HFF-Myc (cell line): ENCODE measurements around the gene LYZL1.

Experiments
- DNase-seq: peaks from one replicate; pipeline ENCODE4 v3.0.0-alpha.2; 2011; ENCODE audit warnings: low read depth; ENCODE audit errors: extremely low read depth
- H3K4me3 ChIP-seq: replicated peaks from 2 replicates; pipeline ENCODE4 v1.5.1; 2011; ENCODE audit warnings: low read depth, mild to moderate bottlenecking, control low read depth, low read length
- CTCF ChIP-seq: IDR thresholded peaks from 2 replicates; pipeline ENCODE4 v1.5.1; 2012; ENCODE audit warnings: mild to moderate bottlenecking, low read depth, low read length, control low read depth; ENCODE audit errors: missing control alignments

The LYZL1 gene

GRCh38 chr10:29245476-29245875, 43.4 kb upstream of the LYZL1 start:
- H3K4me3 ChIP-seq: no peak overlapping the region
- no peak for TF ChIP-seq CTCF
- DNase-seq: no peak

GRCh38 chr10:29246449-29246848, 42.4 kb upstream of the LYZL1 start:
- no peak for DNase-seq
- no peak for TF ChIP-seq CTCF
- no peak overlapping the region for H3K4me3 ChIP-seq

GRCh38 chr10:29248158-29248557, 40.7 kb upstream of the LYZL1 start:
- no peak overlapping the region for H3K4me3 ChIP-seq
- DNase-seq: no peak
- no peak for TF ChIP-seq CTCF

- no peak overlapping the region for H3K4me3 ChIP-seq
- no peak for DNase-seq
Observed at GRCh38 chr10:29249018-29249417, 39.9 kb upstream of the LYZL1 start.

GRCh38 chr10:29250066-29250465, 38.8 kb upstream of the LYZL1 start:
- DNase-seq: no peak
- no peak overlapping the region for H3K4me3 ChIP-seq
- no peak for TF ChIP-seq CTCF

More at GRCh38 chr10:29249018-29249417, 39.9 kb upstream of the LYZL1 start:
- no peak for TF ChIP-seq CTCF

GRCh38 chr10:29252811-29253689, 35.8 kb upstream of the LYZL1 start:
- H3K4me3 ChIP-seq: no peak overlapping the region
- no peak for DNase-seq
- no peak for TF ChIP-seq CTCF
